Epithelial cell of esophagus (primary cell): ENCODE results near the gene RAX2.
"Not testable (repeated sequence)": the region's sequence is repeated elsewhere in the genome, so short reads cannot be mapped to it uniquely, and the experiment has no call there.

ENCODE experiments used
- DNase-seq: peaks from one replicate; pipeline ENCODE4 v3.0.0; 2010; ENCODE audit warnings: low read depth
- H3K4me3 ChIP-seq: 2 replicates; pipeline ENCODE4 v1.5.1; 2011; ENCODE audit warnings: mild to moderate bottlenecking, low read length, control low read depth
- TF ChIP-seq, protein P1 (sequence below): IDR thresholded peaks from 2 replicates; pipeline ENCODE4 v1.5.1; 2011; ENCODE audit warnings: low read depth, mild to moderate bottlenecking, low read length, control low read depth, inconsistent platforms; ENCODE audit not compliant: insufficient read depth; ENCODE audit errors: missing control alignments

The RAX2 gene

DNA sequence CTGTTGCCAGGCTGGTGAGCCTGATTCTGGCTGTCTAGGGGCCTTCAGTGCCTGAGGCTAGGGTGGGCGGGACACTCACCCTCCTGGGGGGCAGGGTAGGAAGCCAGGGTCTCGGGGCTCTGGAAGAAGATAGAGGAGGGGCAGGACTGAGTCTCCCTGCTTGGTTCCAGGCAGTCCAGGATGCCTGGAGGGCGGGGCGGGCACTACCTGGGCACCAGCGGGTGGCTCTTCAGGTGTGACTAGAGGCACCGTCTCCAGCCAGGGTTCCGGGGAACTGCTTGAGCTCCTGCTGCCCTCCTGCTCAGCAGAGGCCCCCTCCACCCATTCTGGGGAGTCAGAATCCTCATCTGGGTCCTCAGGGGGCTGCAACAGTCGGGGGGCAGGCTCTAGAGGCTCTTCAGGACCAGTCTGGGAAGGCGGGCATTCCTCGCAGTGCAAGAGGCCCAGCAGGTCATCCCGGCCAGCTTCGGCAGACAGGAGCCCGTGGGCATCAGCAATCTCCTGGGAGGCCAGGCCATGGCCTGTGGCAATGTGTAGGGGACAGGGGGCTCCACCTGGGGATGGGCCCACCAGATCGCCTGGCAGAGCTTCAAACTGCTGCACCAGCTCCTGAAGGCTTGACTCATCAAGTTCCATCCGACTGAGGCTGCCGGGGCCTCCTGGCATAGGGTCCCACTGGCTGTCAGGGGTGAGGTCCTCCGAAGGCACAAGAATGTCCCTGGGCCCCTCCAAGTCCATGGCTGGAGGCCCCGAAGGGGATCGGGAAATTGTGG lies 12.4 kb downstream of the RAX2 start:
- TF ChIP-seq, protein P1, sequence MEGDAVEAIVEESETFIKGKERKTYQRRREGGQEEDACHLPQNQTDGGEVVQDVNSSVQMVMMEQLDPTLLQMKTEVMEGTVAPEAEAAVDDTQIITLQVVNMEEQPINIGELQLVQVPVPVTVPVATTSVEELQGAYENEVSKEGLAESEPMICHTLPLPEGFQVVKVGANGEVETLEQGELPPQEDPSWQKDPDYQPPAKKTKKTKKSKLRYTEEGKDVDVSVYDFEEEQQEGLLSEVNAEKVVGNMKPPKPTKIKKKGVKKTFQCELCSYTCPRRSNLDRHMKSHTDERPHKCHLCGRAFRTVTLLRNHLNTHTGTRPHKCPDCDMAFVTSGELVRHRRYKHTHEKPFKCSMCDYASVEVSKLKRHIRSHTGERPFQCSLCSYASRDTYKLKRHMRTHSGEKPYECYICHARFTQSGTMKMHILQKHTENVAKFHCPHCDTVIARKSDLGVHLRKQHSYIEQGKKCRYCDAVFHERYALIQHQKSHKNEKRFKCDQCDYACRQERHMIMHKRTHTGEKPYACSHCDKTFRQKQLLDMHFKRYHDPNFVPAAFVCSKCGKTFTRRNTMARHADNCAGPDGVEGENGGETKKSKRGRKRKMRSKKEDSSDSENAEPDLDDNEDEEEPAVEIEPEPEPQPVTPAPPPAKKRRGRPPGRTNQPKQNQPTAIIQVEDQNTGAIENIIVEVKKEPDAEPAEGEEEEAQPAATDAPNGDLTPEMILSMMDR, result no peak
- no peak overlapping the region for H3K4me3 ChIP-seq
- DNase-seq, result no peak

DNA sequence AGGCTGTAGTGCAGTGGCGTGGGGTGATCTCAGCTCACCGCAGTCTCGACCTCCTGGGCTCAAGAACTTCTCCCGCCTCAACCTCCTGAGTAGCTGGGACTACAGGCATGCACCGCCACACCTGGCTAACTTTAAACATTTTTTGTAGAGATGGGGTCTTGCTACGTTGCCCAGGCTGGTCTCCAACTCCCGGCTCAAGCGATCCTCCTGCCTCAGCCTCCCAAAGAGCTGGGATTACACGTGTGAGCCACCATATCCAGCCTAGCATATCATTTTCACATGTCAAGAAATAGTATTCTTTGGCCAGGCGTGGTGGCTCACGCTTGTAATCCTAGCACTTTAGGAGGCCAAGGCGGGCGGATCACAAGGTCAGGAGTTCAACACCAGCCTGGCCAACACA lies 13.7 kb downstream of the RAX2 start:
- DNase-seq, H3K4me3 ChIP-seq: not testable (repeated sequence)

DNA sequence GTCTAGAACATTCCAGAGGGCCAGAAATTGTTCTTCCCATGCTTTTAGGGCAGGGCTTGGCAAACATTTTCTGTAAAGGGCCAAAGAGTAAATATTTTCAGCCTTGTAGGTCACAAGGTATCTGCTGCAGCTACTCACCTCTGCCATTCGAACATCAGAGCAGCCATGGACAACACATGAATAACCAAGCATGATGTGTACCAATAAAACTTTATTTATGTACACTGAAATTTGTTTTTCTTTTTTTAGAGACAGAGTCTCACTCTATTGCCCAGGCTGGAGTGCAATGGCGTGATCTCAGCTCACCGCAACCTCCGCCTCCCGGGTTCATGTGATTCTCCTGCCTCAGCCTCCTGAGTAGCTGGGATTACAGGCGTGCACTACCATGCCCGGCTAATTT lies 14.3 kb downstream of the RAX2 start:
- not testable (repeated sequence) for DNase-seq

DNA sequence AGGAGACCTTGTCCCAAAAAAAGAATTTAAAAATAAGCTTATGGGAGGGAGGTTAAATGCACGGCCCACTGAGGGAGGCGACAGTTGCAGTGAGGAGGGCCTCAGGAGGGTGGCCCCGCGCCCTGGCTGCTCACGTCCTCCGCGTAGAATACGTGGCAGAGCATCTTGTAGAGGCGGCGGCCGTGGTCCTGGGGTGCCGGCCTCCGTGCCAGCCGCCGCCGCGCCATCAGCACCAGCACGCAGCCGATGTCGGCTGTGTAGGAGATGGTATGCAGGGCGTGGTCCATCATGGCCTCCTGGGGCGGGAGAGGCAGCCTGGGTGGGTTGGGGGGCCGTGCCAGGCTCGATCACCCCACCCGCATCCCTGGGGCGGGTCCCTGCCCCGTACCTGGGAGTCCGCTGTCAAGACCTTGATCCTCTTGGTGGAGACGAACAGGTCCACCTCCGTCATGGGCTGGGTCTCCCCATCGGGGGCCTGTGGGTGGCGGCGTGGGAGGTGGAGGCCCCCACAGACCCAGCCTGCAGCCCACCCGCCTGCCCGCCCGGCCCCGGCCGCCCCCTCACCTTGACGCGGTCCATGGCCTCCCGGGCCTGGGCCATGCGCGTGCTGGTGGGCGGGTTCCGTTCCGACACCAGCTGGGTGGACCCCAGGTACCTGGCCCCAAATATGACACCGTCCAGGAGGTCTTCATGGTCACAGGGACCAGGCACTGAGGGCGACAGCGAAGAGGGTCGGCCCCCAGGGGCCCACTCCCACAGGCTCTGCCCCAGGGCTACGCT lies 18.2 kb downstream of the RAX2 start:
- TF ChIP-seq, protein P1, result no peak
- H3K4me3 ChIP-seq, result no peak overlapping the region
- no peak for DNase-seq

More for the DNA sequence above, 14.3 kb downstream of the RAX2 start:
- not testable (repeated sequence) for H3K4me3 ChIP-seq

DNA sequence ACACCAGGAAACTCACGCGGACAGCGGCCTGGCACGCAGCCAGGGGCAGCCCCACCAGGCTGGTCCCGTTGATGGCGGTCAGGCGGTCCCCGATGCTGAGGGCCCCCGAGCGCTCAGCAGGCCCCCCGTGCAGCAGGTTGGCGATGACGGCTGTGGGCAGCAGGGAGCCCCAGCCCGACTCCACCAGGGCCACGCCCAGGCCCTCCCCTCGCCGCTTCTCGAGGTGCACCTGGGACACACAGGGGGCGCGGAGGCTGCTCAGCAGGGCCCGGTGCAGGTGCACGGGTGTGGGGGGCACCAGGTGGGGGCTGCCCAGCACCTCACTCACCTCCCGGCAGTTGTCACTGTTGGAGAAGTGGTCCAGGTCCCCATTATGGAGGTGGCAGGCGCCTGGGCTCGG lies 19.5 kb downstream of the RAX2 start:
- no peak overlapping the region for H3K4me3 ChIP-seq
- TF ChIP-seq, protein P1, result no peak
- DNase-seq, result no peak

DNA sequence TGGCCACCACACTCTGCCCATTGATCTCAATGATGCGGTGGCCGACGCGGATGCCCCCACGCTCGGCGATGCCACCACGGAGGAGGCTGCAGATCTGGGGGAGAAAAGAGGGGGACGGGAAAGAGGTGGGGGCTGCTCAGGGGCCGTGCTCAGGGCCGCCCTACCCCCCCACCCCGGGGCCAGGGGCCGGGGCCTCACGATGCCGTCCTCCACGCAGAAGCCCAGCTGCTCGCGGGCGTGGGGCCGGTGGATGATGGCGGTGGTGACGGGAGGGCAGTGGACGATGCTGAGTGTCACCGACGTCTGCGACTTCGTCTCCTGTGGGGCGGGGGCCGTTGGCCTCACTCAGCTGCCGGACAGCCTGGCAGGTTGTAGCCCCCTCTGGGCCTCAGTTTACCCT lies 20.8 kb downstream of the RAX2 start:
- DNase-seq, result no peak
- TF ChIP-seq, protein P1, result no peak
- no peak overlapping the region for H3K4me3 ChIP-seq

DNA sequence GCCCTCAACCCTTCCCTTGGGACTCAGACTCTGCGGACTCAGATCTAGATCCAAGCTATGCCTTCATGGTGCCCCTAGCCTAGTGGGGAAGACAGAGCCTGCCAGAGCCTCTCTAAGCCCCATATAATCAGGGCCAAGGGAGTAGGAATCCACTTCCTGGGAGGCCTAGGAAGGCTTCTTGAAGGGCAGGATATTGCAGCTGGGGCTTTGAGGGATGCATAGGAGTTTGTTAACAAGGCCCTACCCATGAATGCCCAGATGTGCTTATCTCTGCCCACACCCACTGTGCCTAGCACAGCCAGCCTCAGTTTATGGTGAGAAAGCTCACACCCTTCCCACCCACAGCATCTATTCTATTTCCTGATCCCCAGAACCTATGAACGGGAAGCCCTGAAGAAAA lies 21.8 kb downstream of the RAX2 start:
- no peak overlapping the region for H3K4me3 ChIP-seq
- no peak for DNase-seq

More for the DNA sequence above, 21.8 kb downstream of the RAX2 start:
- TF ChIP-seq, protein P1, result no peak
